HEK293T (cell line): Measurements from ENCODE around the gene MALSU1.

Source experiments
- ARNT ChIP-seq: fragments of 450-650 bp; IDR thresholded peaks from 2 replicates; pipeline ENCODE4 v1.6.1; 2017; ENCODE audit warnings: mild to moderate bottlenecking
- BHLHE40 ChIP-seq: fragments of 450-650 bp; IDR thresholded peaks from 2 replicates; pipeline ENCODE4 v1.6.1; 2016; ENCODE audit warnings: mild to moderate bottlenecking, moderate library complexity, borderline replicate concordance
- ELF4 ChIP-seq: fragments of 450-650 bp; IDR thresholded peaks from 2 replicates; pipeline ENCODE4 v1.6.1; 2017; ENCODE audit warnings: antibody characterized with exemption
- FOXA1 ChIP-seq: fragments of 450-650 bp; IDR thresholded peaks from 2 replicates; pipeline ENCODE4 v1.6.1; 2016; ENCODE audit warnings: mild to moderate bottlenecking
- FOXK2 ChIP-seq: fragments of 450-650 bp; IDR thresholded peaks from 2 replicates; pipeline ENCODE4 v1.6.1; 2016; ENCODE audit warnings: mild to moderate bottlenecking
- HDGF ChIP-seq: fragments of 450-650 bp; IDR thresholded peaks from 2 replicates; pipeline ENCODE4 v1.6.1; 2017; ENCODE audit warnings: antibody characterized with exemption, borderline replicate concordance
- LEF1 ChIP-seq: fragments of 450-650 bp; IDR thresholded peaks from 2 replicates; pipeline ENCODE4 v1.6.1; 2017; ENCODE audit warnings: mild to moderate bottlenecking, borderline replicate concordance
- SP1 ChIP-seq: fragments of 450-650 bp; IDR thresholded peaks from 2 replicates; pipeline ENCODE4 v1.6.1; 2017
- SUZ12 ChIP-seq: fragments of 450-650 bp; IDR thresholded peaks from 2 replicates; pipeline ENCODE4 v1.6.1; 2016; ENCODE audit warnings: mild to moderate bottlenecking
- TARDBP ChIP-seq: fragments of 450-650 bp; IDR thresholded peaks from 2 replicates; pipeline ENCODE4 v1.6.1; 2016
- ZNF384 ChIP-seq: fragments of 450-650 bp; IDR thresholded peaks from 2 replicates; pipeline ENCODE4 v1.6.1; 2016
- TF ChIP-seq, protein P1 (sequence below): fragments of 450-650 bp; IDR thresholded peaks from 2 replicates; pipeline ENCODE4 v1.6.1; 2016

DNA sequence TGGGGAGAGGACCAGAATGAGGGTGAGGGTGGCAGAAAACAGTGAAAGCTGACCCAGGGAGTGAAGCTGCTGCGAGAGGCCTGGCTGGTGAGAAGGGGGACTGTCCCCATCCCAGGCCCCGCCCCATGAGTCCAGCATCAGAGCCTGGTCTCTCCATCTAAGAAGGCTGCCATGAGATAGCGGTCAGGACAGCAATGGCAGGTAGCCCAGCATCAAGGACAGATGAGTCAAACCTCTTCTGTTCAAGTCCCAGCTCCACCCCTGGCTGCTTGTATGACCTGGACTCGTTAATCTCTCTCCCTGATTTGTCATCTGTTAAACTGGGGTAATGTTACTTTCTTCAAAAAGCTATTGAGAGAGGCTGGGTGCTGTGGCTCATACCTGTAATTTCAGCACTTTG is 30.4 kb upstream of the MALSU1 start:
- TF ChIP-seq HDGF (no peak), ELF4 (no peak), LEF1 (no peak), SUZ12 (no peak), FOXK2 (no peak), BHLHE40 (no peak), ZNF384 (no peak), FOXA1 (no peak), SP1 (no peak), ARNT (no peak), TARDBP (no peak)
- TF ChIP-seq, protein P1, sequence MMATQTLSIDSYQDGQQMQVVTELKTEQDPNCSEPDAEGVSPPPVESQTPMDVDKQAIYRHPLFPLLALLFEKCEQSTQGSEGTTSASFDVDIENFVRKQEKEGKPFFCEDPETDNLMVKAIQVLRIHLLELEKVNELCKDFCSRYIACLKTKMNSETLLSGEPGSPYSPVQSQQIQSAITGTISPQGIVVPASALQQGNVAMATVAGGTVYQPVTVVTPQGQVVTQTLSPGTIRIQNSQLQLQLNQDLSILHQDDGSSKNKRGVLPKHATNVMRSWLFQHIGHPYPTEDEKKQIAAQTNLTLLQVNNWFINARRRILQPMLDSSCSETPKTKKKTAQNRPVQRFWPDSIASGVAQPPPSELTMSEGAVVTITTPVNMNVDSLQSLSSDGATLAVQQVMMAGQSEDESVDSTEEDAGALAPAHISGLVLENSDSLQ = no peak
